Vagina (tissue), 2 donors: ENCODE results near the gene NCOA7.

Experiments used
- POLR2AphosphoS5 ChIP-seq, 2 donors: sonication (generic); formaldehyde crosslinking; IDR thresholded peaks; one replicate each; pipeline ENCODE4 v1.9.0; 2017; ENCODE audit warnings: antibody characterized with exemption in 2 of 2, mild to moderate bottlenecking in 2 of 2, low read depth in 1 of 2; ENCODE audit not compliant: insufficient read depth in 1 of 2
- TF ChIP-seq, protein P1 (sequence below), 3 experiments: fragments of 450-650 bp in 2 of 3; fragments of 200-600 bp in 1 of 3; sonication (generic) in 1 of 3; IDR thresholded peaks; one replicate each; pipeline ENCODE4 v1.5.1; 2017 to 2019; ENCODE audit warnings: antibody characterized with exemption in 3 of 3, mild to moderate bottlenecking in 2 of 3, moderate library complexity in 2 of 3

DNA sequence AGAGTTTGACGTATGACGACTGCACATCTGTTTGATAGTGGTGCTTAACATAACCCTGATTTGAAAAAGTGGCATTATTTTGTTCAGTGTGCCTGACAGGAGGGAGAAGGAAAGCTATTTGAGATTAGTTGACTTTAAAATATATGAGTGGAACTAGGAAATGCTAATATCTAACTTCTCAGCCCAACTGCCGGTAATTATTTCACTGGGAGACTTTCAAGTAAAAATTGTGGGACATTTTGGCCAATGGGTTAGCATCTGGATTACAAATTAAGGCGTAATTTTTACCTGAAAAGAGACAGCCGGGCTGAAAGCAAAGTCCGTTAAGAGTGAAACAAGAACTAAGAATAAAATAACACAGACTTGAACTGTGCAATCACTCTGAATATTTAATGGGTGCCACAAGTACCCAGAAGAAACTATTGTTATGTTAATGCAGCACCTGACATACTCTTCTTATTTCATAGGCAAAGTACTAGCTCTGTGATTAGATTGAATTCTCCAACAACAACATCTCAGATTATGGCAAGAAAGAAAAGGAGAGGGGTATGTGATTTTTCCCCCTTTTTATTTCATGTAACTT is 39.3 kb upstream of the NCOA7 start:
- no peak for TF ChIP-seq POLR2AphosphoS5 (IDR thresholded peaks at IDR 0.05; ENCODE audit: insufficient read depth in 1 of 2, low read depth in 1 of 2)
- TF ChIP-seq, protein P1, sequence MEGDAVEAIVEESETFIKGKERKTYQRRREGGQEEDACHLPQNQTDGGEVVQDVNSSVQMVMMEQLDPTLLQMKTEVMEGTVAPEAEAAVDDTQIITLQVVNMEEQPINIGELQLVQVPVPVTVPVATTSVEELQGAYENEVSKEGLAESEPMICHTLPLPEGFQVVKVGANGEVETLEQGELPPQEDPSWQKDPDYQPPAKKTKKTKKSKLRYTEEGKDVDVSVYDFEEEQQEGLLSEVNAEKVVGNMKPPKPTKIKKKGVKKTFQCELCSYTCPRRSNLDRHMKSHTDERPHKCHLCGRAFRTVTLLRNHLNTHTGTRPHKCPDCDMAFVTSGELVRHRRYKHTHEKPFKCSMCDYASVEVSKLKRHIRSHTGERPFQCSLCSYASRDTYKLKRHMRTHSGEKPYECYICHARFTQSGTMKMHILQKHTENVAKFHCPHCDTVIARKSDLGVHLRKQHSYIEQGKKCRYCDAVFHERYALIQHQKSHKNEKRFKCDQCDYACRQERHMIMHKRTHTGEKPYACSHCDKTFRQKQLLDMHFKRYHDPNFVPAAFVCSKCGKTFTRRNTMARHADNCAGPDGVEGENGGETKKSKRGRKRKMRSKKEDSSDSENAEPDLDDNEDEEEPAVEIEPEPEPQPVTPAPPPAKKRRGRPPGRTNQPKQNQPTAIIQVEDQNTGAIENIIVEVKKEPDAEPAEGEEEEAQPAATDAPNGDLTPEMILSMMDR (IDR thresholded peaks at IDR 0.05) = no peak
